ENCODE measurements around the gene MCTP2. TPM values are rescaled to one million over a fixed set of nuclear protein-coding genes. Genes with fewer than 3 reads are reported as not detected.

The MCTP2 gene
- total and polyA plus RNA-seq, 2 donors (not counting 1 experiment from before 2014, with no cell fraction given): 38.3 to 64.8 TPM

DNA sequence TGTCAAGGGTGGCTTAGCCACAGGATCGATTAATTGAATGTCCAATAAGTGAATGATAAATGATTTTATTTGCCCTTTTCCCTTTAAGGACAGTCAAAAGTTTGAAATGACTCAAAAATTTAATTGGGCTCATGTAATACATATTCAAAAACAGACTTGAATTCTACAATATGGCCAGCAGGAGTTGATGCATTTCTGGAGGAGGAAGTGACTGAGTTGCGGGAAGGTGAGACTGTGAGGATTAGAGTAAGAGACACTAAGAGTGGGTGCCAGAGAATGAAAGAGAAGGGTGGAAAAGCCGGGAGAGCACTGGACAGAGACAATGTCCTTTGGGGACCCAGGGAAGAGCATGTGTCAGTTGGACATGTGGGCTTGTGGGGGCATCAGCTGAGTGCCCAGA is 83.3 kb downstream of the MCTP2 start:
- Mint-ChIP-seq H3K4me1 (peaks cover 3% of the 10 kb centered on the region), H3K4me3 (no peak overlapping the region), H3K27me3 (no peaks in the 10 kb centered on the region), H3K27ac (no peak overlapping the region), H3K9me3 (ENCODE audit: insufficient read depth) (no peaks in the 10 kb centered on the region)
- H3K27me3 ChIP-seq (replicated peaks in 1 of 4; ENCODE audit: control extremely low read depth in 1 of 4, control insufficient read depth in 3 of 4, insufficient read depth in 4 of 4, low read length in 3 of 4): no peaks in the 10 kb centered on the region
- 95% methylated on average over 2 of the region's 3 CpGs for WGBS (ENCODE audit: insufficient coverage)
- no peak overlapping the region for H2AFZ ChIP-seq (ENCODE audit: insufficient read depth, low read depth, low read length, poor library complexity, severe bottlenecking)
- no peak for DNase-seq
- ChIA-PET POLR2A (no interaction called here), CTCF (no interaction called here)
- TF ChIP-seq CTCF (IDR thresholded peaks at IDR 0.05): no peak
- TF ChIP-seq EZH2 (IDR thresholded peaks at IDR 0.05; ENCODE audit: borderline replicate concordance, insufficient read depth, low read depth, low read length, poor library complexity, severe bottlenecking): no peak
- H3K79me2 ChIP-seq (ENCODE audit: control insufficient read depth, insufficient read depth, low read length): no peaks in the 10 kb centered on the region
- no peaks in the 10 kb centered on the region for H3K9me3 ChIP-seq (ENCODE audit: control extremely low read depth in 1 of 3, control insufficient read depth in 2 of 3, insufficient read depth in 1 of 3, low read length in 2 of 3)
- H4K20me1 ChIP-seq (ENCODE audit: control insufficient read depth, insufficient read depth, low read length, poor library complexity, severe bottlenecking): no peaks in the 10 kb centered on the region
- ATAC-seq (ENCODE audit: low read depth): no peak
- no peak overlapping the region for H3K4me2 ChIP-seq (replicated peaks; ENCODE audit: low read depth, low read length, poor library complexity, severe bottlenecking)
- peaks cover 4 to 45% of the 10 kb centered on the region in 2 experiments for H3K36me3 ChIP-seq (replicated peaks in 1 of 2; ENCODE audit: control extremely low read depth in 1 of 2, control insufficient read depth in 1 of 2, extremely low read depth in 1 of 2, insufficient read depth in 2 of 2, low read length in 1 of 2)
- H3K27ac ChIP-seq (ENCODE audit: low read length in 2 of 2): no peak overlapping the region
- intact Hi-C loops (cut with micrococcal nuclease): no loop called here
- H3K4me3 ChIP-seq (ENCODE audit: control extremely low read depth in 1 of 5, extremely low read depth in 1 of 5, insufficient read depth in 1 of 5, low read depth in 2 of 5, low read length in 4 of 5): no peak overlapping the region
- H3K4me1 ChIP-seq (ENCODE audit: control insufficient read depth in 2 of 2, insufficient read depth in 2 of 2, low read length in 2 of 2): no peaks in the 10 kb centered on the region
- no peak overlapping the region for H3K9ac ChIP-seq (ENCODE audit: low read length)

DNA sequence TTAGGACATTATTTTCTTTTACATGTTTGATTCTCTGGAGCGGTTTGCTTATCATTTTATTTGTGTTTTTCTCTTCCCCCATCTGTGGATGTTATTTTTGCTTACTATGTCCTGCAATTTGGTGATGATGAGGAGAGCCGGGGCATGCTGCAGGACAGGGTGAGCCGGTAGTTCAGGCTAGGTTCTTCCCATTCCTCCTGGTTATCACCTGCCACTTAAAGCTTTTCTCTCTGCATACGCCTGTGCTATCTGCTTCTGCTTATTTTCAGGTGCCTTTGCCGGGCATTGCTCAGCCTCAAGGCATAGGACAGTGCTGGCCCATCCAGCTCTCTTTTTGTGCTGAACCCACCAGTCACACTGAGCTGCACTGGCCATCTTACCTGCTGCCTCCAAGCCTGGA is 85.8 kb downstream of the MCTP2 start:
- Histone ChIP-seq H3K27ac (ENCODE audit: low read length in 2 of 2) (no peak overlapping the region), H3K36me3 (replicated peaks in 1 of 2; ENCODE audit: control extremely low read depth in 1 of 2, control insufficient read depth in 1 of 2, extremely low read depth in 1 of 2, insufficient read depth in 2 of 2, low read length in 1 of 2) (peaks cover 6 to 52% of the 10 kb centered on the region in 2 experiments), H3K9ac (ENCODE audit: low read length) (no peak overlapping the region), H2AFZ (ENCODE audit: insufficient read depth, low read depth, low read length, poor library complexity, severe bottlenecking) (no peak overlapping the region), H3K79me2 (ENCODE audit: control insufficient read depth, insufficient read depth, low read length) (no peaks in the 10 kb centered on the region), H4K20me1 (ENCODE audit: control insufficient read depth, insufficient read depth, low read length, poor library complexity, severe bottlenecking) (no peaks in the 10 kb centered on the region), H3K4me3 (ENCODE audit: control extremely low read depth in 1 of 5, extremely low read depth in 1 of 5, insufficient read depth in 1 of 5, low read depth in 2 of 5, low read length in 4 of 5) (no peak overlapping the region), H3K27me3 (replicated peaks in 1 of 4; ENCODE audit: control extremely low read depth in 1 of 4, control insufficient read depth in 3 of 4, insufficient read depth in 4 of 4, low read length in 3 of 4) (no peaks in the 10 kb centered on the region), H3K4me2 (replicated peaks; ENCODE audit: low read depth, low read length, poor library complexity, severe bottlenecking) (no peak overlapping the region), H3K4me1 (ENCODE audit: control insufficient read depth in 2 of 2, insufficient read depth in 2 of 2, low read length in 2 of 2) (no peaks in the 10 kb centered on the region), H3K9me3 (ENCODE audit: control extremely low read depth in 1 of 3, control insufficient read depth in 2 of 3, insufficient read depth in 1 of 3, low read length in 2 of 3) (no peaks in the 10 kb centered on the region)
- ChIA-PET POLR2A (interaction anchor here (1.1 kb wide), 1 partner anchor 11 kb away, joined by 3 read pairs; no protein-coding TSS in a partner anchor), CTCF (interaction anchor here (1.5 to 3.7 kb wide), 2 partner anchors 88 to 153 kb away, joined by 4 to 25 read pairs; no protein-coding TSS in a partner anchor)
- Mint-ChIP-seq H3K27me3 (no peaks in the 10 kb centered on the region), H3K27ac (no peak overlapping the region), H3K4me3 (no peak overlapping the region), H3K4me1 (no peaks in the 10 kb centered on the region), H3K9me3 (ENCODE audit: insufficient read depth) (no peaks in the 10 kb centered on the region)
- 61% methylated on average over 2 of the region's 5 CpGs for WGBS (ENCODE audit: insufficient coverage)
- intact Hi-C loops (cut with micrococcal nuclease): no loop called here
- TF ChIP-seq EZH2 (IDR thresholded peaks at IDR 0.05; ENCODE audit: borderline replicate concordance, insufficient read depth, low read depth, low read length, poor library complexity, severe bottlenecking) (no peak), CTCF (IDR thresholded peaks at IDR 0.05) (no peak)
- DNase-seq (no peak), ATAC-seq (ENCODE audit: low read depth) (no peak)
